PFSK-1 (cell line): ENCODE results near the gene OSBPL8.

Experiments used
- FOXP2 ChIP-seq: optimal IDR thresholded peaks from 2 replicates; pipeline ENCODE3; 2011; ENCODE audit warnings: borderline replicate concordance, control low read depth, inconsistent platforms; ENCODE audit not compliant: insufficient read depth; ENCODE audit errors: extremely low read length, extremely low read depth
- POLR2AphosphoS5 ChIP-seq: IDR thresholded peaks from 2 replicates; pipeline ENCODE4 v1.6.1; 2012; ENCODE audit warnings: low read depth, mild to moderate bottlenecking, control low read depth, low read length, moderate library complexity
- SIN3A ChIP-seq: IDR thresholded peaks from 2 replicates; pipeline ENCODE4 v1.6.1; 2012; ENCODE audit warnings: mild to moderate bottlenecking, low read length, moderate library complexity, borderline replicate concordance; ENCODE audit not compliant: insufficient read depth
- TAF1 ChIP-seq: IDR thresholded peaks from 2 replicates; pipeline ENCODE4 v1.6.1; 2012; ENCODE audit warnings: low read length, control low read depth, borderline replicate concordance; ENCODE audit not compliant: insufficient read depth
- TF ChIP-seq, protein P1 (sequence below), 2 experiments: IDR thresholded peaks; 2 replicates each; pipeline versions ENCODE4 v1.6.1 to v1.8.0; 2011 to 2012; ENCODE audit warnings: low read depth in 2 of 2, low read length in 2 of 2, control low read depth in 1 of 2, inconsistent platforms in 1 of 2, mild to moderate bottlenecking in 1 of 2, moderate library complexity in 1 of 2; ENCODE audit not compliant: insufficient read depth in 1 of 2

The OSBPL8 gene

GRCh38 chr12:76346798-76347420, 212.7 kb downstream of the OSBPL8 start:
- TF ChIP-seq TAF1: no peak
- no peak for TF ChIP-seq POLR2AphosphoS5
- TF ChIP-seq FOXP2: no peak
- no peak for TF ChIP-seq SIN3A
- TF ChIP-seq, protein P1, sequence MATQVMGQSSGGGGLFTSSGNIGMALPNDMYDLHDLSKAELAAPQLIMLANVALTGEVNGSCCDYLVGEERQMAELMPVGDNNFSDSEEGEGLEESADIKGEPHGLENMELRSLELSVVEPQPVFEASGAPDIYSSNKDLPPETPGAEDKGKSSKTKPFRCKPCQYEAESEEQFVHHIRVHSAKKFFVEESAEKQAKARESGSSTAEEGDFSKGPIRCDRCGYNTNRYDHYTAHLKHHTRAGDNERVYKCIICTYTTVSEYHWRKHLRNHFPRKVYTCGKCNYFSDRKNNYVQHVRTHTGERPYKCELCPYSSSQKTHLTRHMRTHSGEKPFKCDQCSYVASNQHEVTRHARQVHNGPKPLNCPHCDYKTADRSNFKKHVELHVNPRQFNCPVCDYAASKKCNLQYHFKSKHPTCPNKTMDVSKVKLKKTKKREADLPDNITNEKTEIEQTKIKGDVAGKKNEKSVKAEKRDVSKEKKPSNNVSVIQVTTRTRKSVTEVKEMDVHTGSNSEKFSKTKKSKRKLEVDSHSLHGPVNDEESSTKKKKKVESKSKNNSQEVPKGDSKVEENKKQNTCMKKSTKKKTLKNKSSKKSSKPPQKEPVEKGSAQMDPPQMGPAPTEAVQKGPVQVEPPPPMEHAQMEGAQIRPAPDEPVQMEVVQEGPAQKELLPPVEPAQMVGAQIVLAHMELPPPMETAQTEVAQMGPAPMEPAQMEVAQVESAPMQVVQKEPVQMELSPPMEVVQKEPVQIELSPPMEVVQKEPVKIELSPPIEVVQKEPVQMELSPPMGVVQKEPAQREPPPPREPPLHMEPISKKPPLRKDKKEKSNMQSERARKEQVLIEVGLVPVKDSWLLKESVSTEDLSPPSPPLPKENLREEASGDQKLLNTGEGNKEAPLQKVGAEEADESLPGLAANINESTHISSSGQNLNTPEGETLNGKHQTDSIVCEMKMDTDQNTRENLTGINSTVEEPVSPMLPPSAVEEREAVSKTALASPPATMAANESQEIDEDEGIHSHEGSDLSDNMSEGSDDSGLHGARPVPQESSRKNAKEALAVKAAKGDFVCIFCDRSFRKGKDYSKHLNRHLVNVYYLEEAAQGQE (IDR thresholded peaks at IDR 0.05; ENCODE audit: insufficient read depth in 1 of 2, low read depth in 2 of 2, low read length in 2 of 2): no peak

DNA sequence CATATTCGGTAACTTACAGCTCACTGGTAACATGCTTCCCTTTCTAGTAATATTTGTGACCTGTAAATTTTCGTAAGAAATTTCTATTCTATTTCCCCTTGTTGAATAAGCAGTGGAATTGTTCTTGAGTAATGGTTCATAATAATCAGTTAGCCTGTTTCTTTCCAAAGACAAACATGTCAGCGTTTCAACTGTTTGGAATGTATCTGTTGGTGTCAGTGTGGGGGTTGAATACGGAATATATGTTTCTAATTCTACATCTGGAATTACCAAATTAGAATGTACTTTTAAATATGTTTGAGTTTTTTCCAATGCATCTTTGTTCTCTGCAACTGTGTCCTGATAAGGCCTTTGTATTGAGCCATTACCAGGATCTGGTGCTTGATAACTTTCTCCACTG, 213.3 kb downstream of the OSBPL8 start:
- no peak for TF ChIP-seq POLR2AphosphoS5
- TF ChIP-seq FOXP2: no peak
- TF ChIP-seq TAF1: no peak
- TF ChIP-seq, protein P1 (IDR thresholded peaks at IDR 0.05; ENCODE audit: insufficient read depth in 1 of 2, low read depth in 2 of 2, low read length in 2 of 2): no peak
- no peak for TF ChIP-seq SIN3A

- no peak for TF ChIP-seq POLR2AphosphoS5
- no peak for TF ChIP-seq FOXP2
- no peak for TF ChIP-seq TAF1
- no peak for TF ChIP-seq SIN3A
- TF ChIP-seq, protein P1 (IDR thresholded peaks at IDR 0.05; ENCODE audit: insufficient read depth in 1 of 2, low read depth in 2 of 2, low read length in 2 of 2): no peak
Measured at GRCh38 chr12:76345569-76345968, 214.0 kb downstream of the OSBPL8 start.

GRCh38 chr12:76341436-76342030, 218.0 kb downstream of the OSBPL8 start:
- TF ChIP-seq SIN3A (no peak), TAF1 (no peak), POLR2AphosphoS5 (no peak), FOXP2 (no peak)

DNA sequence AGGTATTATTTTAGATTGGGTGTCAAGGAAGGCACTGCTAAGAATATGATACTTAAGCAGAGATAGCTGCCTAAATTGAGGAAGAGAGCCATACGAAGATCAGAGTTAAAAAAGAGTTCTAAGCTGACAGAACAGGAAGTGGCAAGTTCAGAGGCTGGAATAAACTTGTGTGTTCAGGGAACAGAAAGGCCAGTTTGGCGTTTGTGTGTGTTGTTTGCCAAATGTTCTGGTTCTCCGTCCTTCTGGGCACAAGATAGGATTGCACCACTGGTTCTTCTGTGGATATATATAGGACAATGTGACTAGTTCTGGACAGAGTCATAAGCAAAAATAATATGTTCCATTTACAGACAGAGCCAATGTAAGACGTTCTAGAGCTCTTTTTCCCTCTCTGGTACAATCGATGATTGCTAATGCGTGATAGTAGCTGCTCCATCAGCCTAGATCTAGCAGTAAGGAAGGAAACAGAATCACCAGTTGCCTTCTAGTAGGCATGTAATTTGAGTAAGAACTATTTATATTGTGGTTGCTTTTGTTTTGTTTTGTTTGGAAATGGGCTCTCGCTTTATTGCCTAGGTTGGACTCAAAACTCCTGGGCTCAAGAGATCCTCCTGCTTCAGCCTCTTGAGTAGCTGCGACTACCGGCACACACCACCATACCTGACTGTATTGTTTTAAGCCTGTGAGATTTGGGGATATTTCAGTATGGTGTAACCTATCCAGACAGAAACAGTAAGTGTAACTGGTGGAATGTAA, 218.7 kb downstream of the OSBPL8 start:
- TF ChIP-seq SIN3A (no peak), POLR2AphosphoS5 (no peak), TAF1 (no peak), FOXP2 (no peak)
- TF ChIP-seq, protein P1 (IDR thresholded peaks at IDR 0.05; ENCODE audit: insufficient read depth in 1 of 2, low read depth in 2 of 2, low read length in 2 of 2): no peak
